Measurements from ENCODE around the gene DMAC2. TPM values are rescaled to one million over a fixed set of nuclear protein-coding genes. Genes with fewer than 3 reads are reported as not detected.

DMAC2 gene
- total and polyA plus RNA-seq, 2 experiments from 2014 or later: 77.2 to 86.5 TPM

DNA sequence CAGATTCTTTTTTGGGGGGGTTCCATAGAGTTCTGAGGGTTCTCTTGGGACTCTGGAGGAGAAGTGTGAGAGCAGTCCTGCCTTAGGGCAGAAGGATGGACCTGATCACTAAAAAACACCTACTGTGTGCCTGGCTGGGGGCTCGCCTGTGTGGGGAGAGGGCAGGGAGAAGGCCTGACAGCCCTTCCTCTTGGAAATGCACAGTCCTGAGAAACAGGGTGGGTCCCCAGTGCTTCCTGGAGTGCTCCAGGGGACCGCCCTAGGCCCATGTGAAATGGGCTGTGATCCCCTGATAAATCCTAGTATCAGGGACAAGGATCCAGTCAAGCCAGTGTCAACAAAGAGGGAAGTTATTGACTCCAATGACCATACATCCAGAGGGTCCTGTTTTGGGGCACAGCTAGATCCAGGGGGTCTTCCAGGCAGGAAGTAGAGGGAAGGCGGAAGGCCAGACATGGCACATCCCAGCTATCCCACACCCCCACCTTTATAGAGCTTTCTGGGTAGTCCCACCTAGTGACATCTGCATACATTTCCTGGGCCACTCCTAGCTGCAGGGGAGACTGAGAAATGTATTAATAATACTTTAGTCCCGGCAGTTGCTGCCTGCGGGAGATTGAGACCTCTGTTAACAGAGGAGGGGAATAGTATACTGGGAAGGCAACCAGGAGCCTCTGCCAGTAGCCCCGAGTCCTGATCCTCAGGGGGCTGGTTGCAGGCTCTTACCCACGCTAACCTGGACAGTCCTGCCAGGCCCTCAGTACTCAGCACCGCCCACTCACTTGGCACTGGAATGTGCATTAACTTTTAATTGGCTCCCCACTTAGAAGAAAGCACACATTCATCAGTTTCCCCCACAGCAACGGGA is 28.4 kb downstream of the DMAC2 start:
- H3K9me3 Mint-ChIP-seq: no peaks in the 10 kb centered on the region
- Histone ChIP-seq H3K79me2 (replicated peaks; ENCODE audit: insufficient read depth) (no peaks in the 10 kb centered on the region), H3K4me3 (no peak overlapping the region), H3K9me2 (ENCODE audit: insufficient read depth) (no peaks in the 10 kb centered on the region), H3F3A (replicated peaks; ENCODE audit: low read depth) (peaks cover 7% of the 10 kb centered on the region; the same call in 1 of the 2 replicates), H3K4me2 (no peak overlapping the region), H2AFZ (no peak overlapping the region), H3K27ac (ENCODE audit: low read depth) (no peak overlapping the region), H3K4me1 (ENCODE audit: insufficient read depth) (no peaks in the 10 kb centered on the region), H4K20me1 (replicated peaks; ENCODE audit: insufficient read depth) (no peaks in the 10 kb centered on the region), H3K27me3 (ENCODE audit: insufficient read depth) (no peaks in the 10 kb centered on the region), H3K36me3 (ENCODE audit: insufficient read depth) (no peaks in the 10 kb centered on the region)
- peaks cover 8% of the 10 kb centered on the region for H3K4me1 Mint-ChIP-seq
- ATAC-seq: no peak
- peaks cover 10% of the 10 kb centered on the region for H3K27me3 Mint-ChIP-seq (ENCODE audit: insufficient read depth, low read depth, poor library complexity)
- no peak for TF ChIP-seq JUNB (IDR thresholded peaks at IDR 0.05; ENCODE audit: unreplicated experiment)
- no peak for TF ChIP-seq STAT1 (IDR thresholded peaks at IDR 0.05; ENCODE audit: unreplicated experiment)
- no peak for TF ChIP-seq POLR2AphosphoS5 (IDR thresholded peaks at IDR 0.05; ENCODE audit: low read depth)
- no peak for TF ChIP-seq NANOG (IDR thresholded peaks at IDR 0.05; ENCODE audit: borderline replicate concordance)
- no peak for TF ChIP-seq ZNF114 (CRISPR knock-in tag; IDR thresholded peaks at IDR 0.05)
- TF ChIP-seq, protein P1, sequence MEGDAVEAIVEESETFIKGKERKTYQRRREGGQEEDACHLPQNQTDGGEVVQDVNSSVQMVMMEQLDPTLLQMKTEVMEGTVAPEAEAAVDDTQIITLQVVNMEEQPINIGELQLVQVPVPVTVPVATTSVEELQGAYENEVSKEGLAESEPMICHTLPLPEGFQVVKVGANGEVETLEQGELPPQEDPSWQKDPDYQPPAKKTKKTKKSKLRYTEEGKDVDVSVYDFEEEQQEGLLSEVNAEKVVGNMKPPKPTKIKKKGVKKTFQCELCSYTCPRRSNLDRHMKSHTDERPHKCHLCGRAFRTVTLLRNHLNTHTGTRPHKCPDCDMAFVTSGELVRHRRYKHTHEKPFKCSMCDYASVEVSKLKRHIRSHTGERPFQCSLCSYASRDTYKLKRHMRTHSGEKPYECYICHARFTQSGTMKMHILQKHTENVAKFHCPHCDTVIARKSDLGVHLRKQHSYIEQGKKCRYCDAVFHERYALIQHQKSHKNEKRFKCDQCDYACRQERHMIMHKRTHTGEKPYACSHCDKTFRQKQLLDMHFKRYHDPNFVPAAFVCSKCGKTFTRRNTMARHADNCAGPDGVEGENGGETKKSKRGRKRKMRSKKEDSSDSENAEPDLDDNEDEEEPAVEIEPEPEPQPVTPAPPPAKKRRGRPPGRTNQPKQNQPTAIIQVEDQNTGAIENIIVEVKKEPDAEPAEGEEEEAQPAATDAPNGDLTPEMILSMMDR (conservative IDR thresholded peaks at IDR 0.05; ENCODE audit: low read depth in 2 of 2): no peak
- TF ChIP-seq EZH2phosphoT487 (IDR thresholded peaks at IDR 0.05; ENCODE audit: unreplicated experiment): no peak
- no peak for TF ChIP-seq ETS1 (IDR thresholded peaks at IDR 0.05)
- no peak for TF ChIP-seq ZNF462 (CRISPR knock-in tag; IDR thresholded peaks at IDR 0.05)
- TF ChIP-seq EZH2 (IDR thresholded peaks at IDR 0.05; ENCODE audit: low read depth, unreplicated experiment): no peak
- TF ChIP-seq CREB1 (CRISPR knock-in tag; IDR thresholded peaks at IDR 0.05; ENCODE audit: low read depth): no peak
- no peak for TF ChIP-seq ZNF331 (CRISPR knock-in tag; IDR thresholded peaks at IDR 0.05; ENCODE audit: low read depth)
- H3K27ac Mint-ChIP-seq: no peak overlapping the region
- H3K36me3 Mint-ChIP-seq (ENCODE audit: low read depth): peaks cover 7% of the 10 kb centered on the region; the same call in 2 of the 3 replicates
- no peak for DNase-seq (ENCODE audit: low spot score)
- no peak overlapping the region for H3K4me3 Mint-ChIP-seq
